8988T (cell line): ENCODE measurements around the gene MARCHF7.
A peak's percentile ranks its signal among the peaks of the same experiment; 100 is the strongest.
"Not testable (repeated sequence)": the region's sequence is repeated elsewhere in the genome, so short reads cannot be mapped to it uniquely, and the experiment has no call there.

Experiments used
- DNase-seq: peaks from one replicate; pipeline ENCODE4 v3.0.0; 2011

The MARCHF7 gene

GRCh38 chr2:159712143-159712928 is at the start of gene MARCHF7:
Gene MARCHF7, plus strand, starts transcription at chr2:159712506. Its CDS starts 16,517 bp downstream, at chr2:159729023.
- peak; percentile 78 for DNase-seq

- not testable (repeated sequence) for DNase-seq
Measured at GRCh38 chr2:159667423-159667822, 44.9 kb upstream of the MARCHF7 start.

GRCh38 chr2:159671047-159671446 is 41.3 kb upstream of the MARCHF7 start:
- no peak for DNase-seq

- DNase-seq, result no peak
Measured at GRCh38 chr2:159677654-159678053, 34.7 kb upstream of the MARCHF7 start.

GRCh38 chr2:159680692-159681091 is 31.6 kb upstream of the MARCHF7 start:
- DNase-seq, result no peak

- DNase-seq, result no peak
Measured at GRCh38 chr2:159683817-159684216, 28.5 kb upstream of the MARCHF7 start.

GRCh38 chr2:159684796-159685195 is 27.5 kb upstream of the MARCHF7 start:
- DNase-seq, result peak; percentile 17

- no peak for DNase-seq
Measured at GRCh38 chr2:159694500-159695040, 17.7 kb upstream of the MARCHF7 start.

GRCh38 chr2:159695795-159696448 is 16.4 kb upstream of the MARCHF7 start:
- DNase-seq, result no peak

- no peak for DNase-seq
Measured at GRCh38 chr2:159703491-159703890, 8.8 kb upstream of the MARCHF7 start.

- DNase-seq, result no peak
Measured at GRCh38 chr2:159706385-159706980, 5.8 kb upstream of the MARCHF7 start.

- no peak for DNase-seq
Measured at GRCh38 chr2:159708066-159708760, 4.1 kb upstream of the MARCHF7 start.

- no peak for DNase-seq
Measured at GRCh38 chr2:159710601-159711180, 1.6 kb upstream of the MARCHF7 start.

GRCh38 chr2:159711562-159712142 is 654 bp upstream of the MARCHF7 start:
- no peak for DNase-seq

GRCh38 chr2:159712929-159713420 is 669 bp downstream of the MARCHF7 start:
- no peak for DNase-seq

GRCh38 chr2:159713631-159714246 is 1.4 kb downstream of the MARCHF7 start:
- no peak for DNase-seq

- DNase-seq, result no peak
Measured at GRCh38 chr2:159714247-159714930, 2.1 kb downstream of the MARCHF7 start.

- DNase-seq, result no peak
Measured at GRCh38 chr2:159715451-159715850, 3.1 kb downstream of the MARCHF7 start.

GRCh38 chr2:159716409-159716808 is 4.1 kb downstream of the MARCHF7 start:
- DNase-seq, result not testable (repeated sequence)

- no peak for DNase-seq
Measured at GRCh38 chr2:159716857-159717256, 4.6 kb downstream of the MARCHF7 start.

- no peak for DNase-seq
Measured at GRCh38 chr2:159720676-159721075, 8.4 kb downstream of the MARCHF7 start.
